ENCODE results near the gene ESR1.

The ESR1 gene

DNA sequence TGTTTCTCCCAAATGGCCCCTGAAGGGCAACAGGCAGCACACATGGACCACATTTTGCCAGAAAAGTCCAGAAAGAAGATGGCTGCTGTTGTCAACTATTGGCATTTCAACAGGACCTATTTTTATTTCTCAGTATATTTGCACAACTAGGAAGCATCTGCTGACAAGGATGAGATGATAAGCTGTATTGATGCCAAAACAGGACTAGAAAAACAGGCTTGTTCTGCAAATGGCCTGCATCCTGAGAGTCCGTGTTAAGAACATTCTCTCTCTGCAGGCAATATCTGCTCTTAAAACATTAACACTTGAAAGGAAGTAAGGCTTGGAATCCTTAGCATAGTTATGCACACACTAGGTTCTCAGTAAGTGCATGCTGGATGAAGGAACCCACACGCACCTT is 283.7 kb downstream of the ESR1 start:
- no peaks in the 10 kb centered on the region for H3K36me3 ChIP-seq (ENCODE audit: insufficient read depth, low read length)
- no peak overlapping the region for H2AFZ ChIP-seq (ENCODE audit: low read length, unreplicated experiment)
- H3K79me2 ChIP-seq (ENCODE audit: control insufficient read depth, insufficient read depth, low read length, unreplicated experiment): no peaks in the 10 kb centered on the region
- H3K4me3 ChIP-seq (ENCODE audit: low read depth, low read length): no peak overlapping the region
- H3K27me3 ChIP-seq (ENCODE audit: insufficient read depth, low read length): no peaks in the 10 kb centered on the region
- H3K27ac ChIP-seq (ENCODE audit: low read depth, low read length): no peak overlapping the region
- peaks cover 50% of the 10 kb centered on the region for H3K4me1 ChIP-seq (ENCODE audit: control insufficient read depth, insufficient read depth, low read length, unreplicated experiment)

DNA sequence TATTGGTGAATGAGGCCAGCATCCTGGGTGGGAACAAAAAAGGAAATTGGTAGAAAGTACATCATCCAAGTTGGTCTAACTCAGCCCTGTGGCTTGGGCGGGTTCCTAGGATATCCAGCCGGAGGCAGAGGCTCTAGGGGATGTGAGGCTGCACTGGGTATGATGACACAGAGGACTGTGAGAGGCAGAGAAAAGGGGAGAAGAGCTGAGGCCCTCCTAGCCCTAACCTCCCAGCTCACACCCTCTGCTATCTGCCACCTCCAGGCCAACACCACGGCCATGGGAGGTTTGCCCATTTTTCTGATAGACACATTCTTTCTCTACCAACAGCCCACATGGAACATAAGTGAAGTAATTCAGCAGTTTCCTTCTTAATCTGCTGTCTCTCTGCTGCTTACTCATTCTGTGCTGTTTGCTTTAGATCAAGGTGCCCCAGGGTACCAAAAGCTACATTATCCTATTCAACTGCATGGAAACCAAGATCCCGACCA is 284.4 kb downstream of the ESR1 start:
- Histone ChIP-seq H3K4me3 (ENCODE audit: low read depth, low read length) (no peak overlapping the region), H2AFZ (ENCODE audit: low read length, unreplicated experiment) (no peak overlapping the region), H3K4me1 (ENCODE audit: control insufficient read depth, insufficient read depth, low read length, unreplicated experiment) (peaks cover 52% of the 10 kb centered on the region), H3K27ac (ENCODE audit: low read depth, low read length) (peak overlapping the region; percentile 35), H3K79me2 (ENCODE audit: control insufficient read depth, insufficient read depth, low read length, unreplicated experiment) (no peaks in the 10 kb centered on the region), H3K27me3 (ENCODE audit: insufficient read depth, low read length) (no peaks in the 10 kb centered on the region), H3K36me3 (ENCODE audit: insufficient read depth, low read length) (no peaks in the 10 kb centered on the region)

DNA sequence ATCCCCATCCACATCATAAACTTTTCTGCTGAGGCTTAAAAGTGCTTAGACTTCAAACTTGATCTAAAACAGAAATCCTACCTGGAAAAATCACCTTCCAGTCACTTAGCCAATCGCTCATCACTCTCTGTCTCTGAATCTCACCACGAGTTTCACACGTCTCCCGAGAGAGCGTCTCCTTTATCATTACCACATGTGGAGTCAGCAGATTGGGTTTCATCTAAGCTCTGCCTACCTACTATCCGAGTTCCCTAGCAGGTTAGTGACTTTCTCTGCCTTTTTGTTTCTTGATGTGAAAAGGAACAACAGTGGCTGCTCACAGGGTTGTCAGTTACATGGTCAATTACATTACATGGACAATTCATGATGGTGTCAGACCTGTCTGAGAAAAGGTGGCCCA is 286.2 kb downstream of the ESR1 start:
- peaks cover 54% of the 10 kb centered on the region for H3K4me1 ChIP-seq (ENCODE audit: control insufficient read depth, insufficient read depth, low read length, unreplicated experiment)
- no peak overlapping the region for H3K4me3 ChIP-seq (ENCODE audit: low read depth, low read length)
- H3K36me3 ChIP-seq (ENCODE audit: insufficient read depth, low read length): no peaks in the 10 kb centered on the region
- H3K27me3 ChIP-seq (ENCODE audit: insufficient read depth, low read length): no peaks in the 10 kb centered on the region
- no peak overlapping the region for H3K27ac ChIP-seq (ENCODE audit: low read depth, low read length)
- H2AFZ ChIP-seq (ENCODE audit: low read length, unreplicated experiment): no peak overlapping the region
- no peaks in the 10 kb centered on the region for H3K79me2 ChIP-seq (ENCODE audit: control insufficient read depth, insufficient read depth, low read length, unreplicated experiment)

DNA sequence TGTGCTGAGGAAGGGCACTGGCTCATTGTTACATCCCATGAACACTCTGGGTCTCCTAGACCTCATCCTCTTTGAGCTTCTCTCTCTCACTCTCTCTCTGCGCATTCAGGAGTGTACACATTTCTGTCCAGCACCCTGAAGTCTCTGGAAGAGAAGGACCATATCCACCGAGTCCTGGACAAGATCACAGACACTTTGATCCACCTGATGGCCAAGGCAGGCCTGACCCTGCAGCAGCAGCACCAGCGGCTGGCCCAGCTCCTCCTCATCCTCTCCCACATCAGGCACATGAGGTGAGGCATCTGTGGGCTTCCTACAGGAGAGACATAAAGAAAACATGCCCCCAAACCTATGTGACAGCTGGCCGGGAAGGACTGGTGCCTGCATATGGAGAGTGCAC is 286.8 kb downstream of the ESR1 start:
- no peaks in the 10 kb centered on the region for H3K79me2 ChIP-seq (ENCODE audit: control insufficient read depth, insufficient read depth, low read length, unreplicated experiment)
- peaks cover 54% of the 10 kb centered on the region for H3K4me1 ChIP-seq (ENCODE audit: control insufficient read depth, insufficient read depth, low read length, unreplicated experiment)
- H3K4me3 ChIP-seq (ENCODE audit: low read depth, low read length): no peak overlapping the region
- H3K27me3 ChIP-seq (ENCODE audit: insufficient read depth, low read length): no peaks in the 10 kb centered on the region
- H3K36me3 ChIP-seq (ENCODE audit: insufficient read depth, low read length): no peaks in the 10 kb centered on the region
- H3K27ac ChIP-seq (ENCODE audit: low read depth, low read length): peak overlapping the region; percentile 67; the same call in 1 of the 2 replicates
- no peak overlapping the region for H2AFZ ChIP-seq (ENCODE audit: low read length, unreplicated experiment)

DNA sequence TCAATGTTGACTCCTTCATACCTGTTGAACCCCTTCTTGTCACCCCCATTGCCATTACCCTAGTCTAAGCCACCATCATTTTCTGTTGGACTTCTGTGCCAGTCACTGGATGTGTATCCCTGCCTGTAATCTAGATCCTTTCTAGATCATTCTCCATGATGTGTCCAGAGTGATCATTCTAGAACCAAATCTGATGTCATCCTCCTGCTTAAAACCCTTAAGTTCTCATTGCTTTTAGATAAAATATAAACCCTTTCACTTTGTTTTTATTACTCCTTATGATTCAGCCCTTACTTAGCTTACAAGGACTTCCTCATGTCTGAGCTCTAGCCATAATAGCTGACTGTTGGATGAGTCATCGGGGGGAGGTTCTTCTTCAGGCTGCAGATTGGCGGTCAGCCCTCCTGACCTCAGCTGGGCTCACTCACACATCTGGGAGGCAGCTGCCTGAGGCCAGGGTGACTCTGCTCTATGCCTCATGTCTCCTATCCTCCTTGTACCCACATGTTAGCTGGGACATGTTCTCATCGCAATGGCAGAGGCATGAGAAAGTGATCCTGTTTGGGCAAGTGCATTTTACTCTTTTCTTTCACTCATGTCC is 287.6 kb downstream of the ESR1 start:
- Histone ChIP-seq H3K79me2 (ENCODE audit: control insufficient read depth, insufficient read depth, low read length, unreplicated experiment) (no peaks in the 10 kb centered on the region), H3K27me3 (ENCODE audit: insufficient read depth, low read length) (no peaks in the 10 kb centered on the region), H3K4me1 (ENCODE audit: control insufficient read depth, insufficient read depth, low read length, unreplicated experiment) (peaks cover 56% of the 10 kb centered on the region), H2AFZ (ENCODE audit: low read length, unreplicated experiment) (no peak overlapping the region), H3K36me3 (ENCODE audit: insufficient read depth, low read length) (no peaks in the 10 kb centered on the region), H3K27ac (ENCODE audit: low read depth, low read length) (peak overlapping the region; percentile 67), H3K4me3 (ENCODE audit: low read depth, low read length) (no peak overlapping the region)

DNA sequence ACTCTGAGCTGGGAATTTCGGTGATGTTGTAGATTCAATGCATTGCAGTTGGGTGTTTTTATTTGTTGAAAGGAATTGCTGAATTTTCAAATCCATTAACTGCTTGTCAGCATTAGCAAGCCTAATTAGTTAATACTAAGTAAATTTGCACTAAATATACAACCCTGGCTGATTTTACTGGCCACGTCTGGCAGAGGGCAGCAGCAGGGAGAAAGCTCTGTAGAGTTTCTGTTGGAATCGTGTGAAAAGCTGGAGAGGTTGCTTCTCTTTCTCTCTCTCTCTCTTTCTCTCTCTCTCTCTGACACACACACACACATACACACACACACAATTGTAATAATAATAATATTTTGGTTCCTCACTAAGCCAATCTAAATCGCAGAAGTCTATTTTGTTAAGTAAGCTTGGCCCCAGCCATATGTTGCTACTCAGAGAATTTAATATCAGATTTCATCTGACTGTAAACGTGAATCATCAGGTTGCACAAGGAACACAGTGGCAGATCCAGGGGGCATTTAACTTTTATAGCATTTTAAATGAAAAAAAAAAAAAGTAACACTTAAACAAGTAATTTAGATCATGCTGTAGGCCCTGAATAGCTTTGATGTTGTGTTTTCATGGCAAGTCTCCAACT is 289.5 kb downstream of the ESR1 start:
- H3K4me1 ChIP-seq (ENCODE audit: control insufficient read depth, insufficient read depth, low read length, unreplicated experiment): peaks cover 54% of the 10 kb centered on the region
- no peaks in the 10 kb centered on the region for H3K79me2 ChIP-seq (ENCODE audit: control insufficient read depth, insufficient read depth, low read length, unreplicated experiment)
- no peaks in the 10 kb centered on the region for H3K36me3 ChIP-seq (ENCODE audit: insufficient read depth, low read length)
- H3K4me3 ChIP-seq (ENCODE audit: low read depth, low read length): no peak overlapping the region
- H3K27me3 ChIP-seq (ENCODE audit: insufficient read depth, low read length): no peaks in the 10 kb centered on the region
- H3K27ac ChIP-seq (ENCODE audit: low read depth, low read length): peak overlapping the region; percentile 65
- H2AFZ ChIP-seq (ENCODE audit: low read length, unreplicated experiment): peak overlapping the region; percentile 31

DNA sequence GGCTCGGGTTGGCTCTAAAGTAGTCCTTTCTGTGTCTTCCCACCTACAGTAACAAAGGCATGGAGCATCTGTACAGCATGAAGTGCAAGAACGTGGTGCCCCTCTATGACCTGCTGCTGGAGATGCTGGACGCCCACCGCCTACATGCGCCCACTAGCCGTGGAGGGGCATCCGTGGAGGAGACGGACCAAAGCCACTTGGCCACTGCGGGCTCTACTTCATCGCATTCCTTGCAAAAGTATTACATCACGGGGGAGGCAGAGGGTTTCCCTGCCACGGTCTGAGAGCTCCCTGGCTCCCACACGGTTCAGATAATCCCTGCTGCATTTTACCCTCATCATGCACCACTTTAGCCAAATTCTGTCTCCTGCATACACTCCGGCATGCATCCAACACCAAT is 291.2 kb downstream of the ESR1 start:
- Histone ChIP-seq H3K27ac (ENCODE audit: low read depth, low read length) (no peak overlapping the region), H3K36me3 (ENCODE audit: insufficient read depth, low read length) (no peaks in the 10 kb centered on the region), H3K27me3 (ENCODE audit: insufficient read depth, low read length) (no peaks in the 10 kb centered on the region), H2AFZ (ENCODE audit: low read length, unreplicated experiment) (no peak overlapping the region), H3K79me2 (ENCODE audit: control insufficient read depth, insufficient read depth, low read length, unreplicated experiment) (no peaks in the 10 kb centered on the region), H3K4me1 (ENCODE audit: control insufficient read depth, insufficient read depth, low read length, unreplicated experiment) (peaks cover 49% of the 10 kb centered on the region), H3K4me3 (ENCODE audit: low read depth, low read length) (no peak overlapping the region)

DNA sequence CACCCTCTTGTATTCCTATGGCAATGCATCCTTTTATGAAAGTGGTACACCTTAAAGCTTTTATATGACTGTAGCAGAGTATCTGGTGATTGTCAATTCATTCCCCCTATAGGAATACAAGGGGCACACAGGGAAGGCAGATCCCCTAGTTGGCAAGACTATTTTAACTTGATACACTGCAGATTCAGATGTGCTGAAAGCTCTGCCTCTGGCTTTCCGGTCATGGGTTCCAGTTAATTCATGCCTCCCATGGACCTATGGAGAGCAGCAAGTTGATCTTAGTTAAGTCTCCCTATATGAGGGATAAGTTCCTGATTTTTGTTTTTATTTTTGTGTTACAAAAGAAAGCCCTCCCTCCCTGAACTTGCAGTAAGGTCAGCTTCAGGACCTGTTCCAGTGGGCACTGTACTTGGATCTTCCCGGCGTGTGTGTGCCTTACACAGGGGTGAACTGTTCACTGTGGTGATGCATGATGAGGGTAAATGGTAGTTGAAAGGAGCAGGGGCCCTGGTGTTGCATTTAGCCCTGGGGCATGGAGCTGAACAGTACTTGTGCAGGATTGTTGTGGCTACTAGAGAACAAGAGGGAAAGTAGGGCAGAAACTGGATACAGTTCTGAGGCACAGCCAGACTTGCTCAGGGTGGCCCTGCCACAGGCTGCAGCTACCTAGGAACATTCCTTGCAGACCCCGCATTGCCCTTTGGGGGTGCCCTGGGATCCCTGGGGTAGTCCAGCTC is 292.1 kb downstream of the ESR1 start:
- Histone ChIP-seq H2AFZ (ENCODE audit: low read length, unreplicated experiment) (peak overlapping the region; percentile 72), H3K4me1 (ENCODE audit: control insufficient read depth, insufficient read depth, low read length, unreplicated experiment) (peaks cover 45% of the 10 kb centered on the region), H3K36me3 (ENCODE audit: insufficient read depth, low read length) (no peaks in the 10 kb centered on the region), H3K27me3 (ENCODE audit: insufficient read depth, low read length) (no peaks in the 10 kb centered on the region), H3K79me2 (ENCODE audit: control insufficient read depth, insufficient read depth, low read length, unreplicated experiment) (no peaks in the 10 kb centered on the region), H3K4me3 (ENCODE audit: low read depth, low read length) (no peak overlapping the region), H3K27ac (ENCODE audit: low read depth, low read length) (no peak overlapping the region; the same call in 1 of the 2 replicates)

DNA sequence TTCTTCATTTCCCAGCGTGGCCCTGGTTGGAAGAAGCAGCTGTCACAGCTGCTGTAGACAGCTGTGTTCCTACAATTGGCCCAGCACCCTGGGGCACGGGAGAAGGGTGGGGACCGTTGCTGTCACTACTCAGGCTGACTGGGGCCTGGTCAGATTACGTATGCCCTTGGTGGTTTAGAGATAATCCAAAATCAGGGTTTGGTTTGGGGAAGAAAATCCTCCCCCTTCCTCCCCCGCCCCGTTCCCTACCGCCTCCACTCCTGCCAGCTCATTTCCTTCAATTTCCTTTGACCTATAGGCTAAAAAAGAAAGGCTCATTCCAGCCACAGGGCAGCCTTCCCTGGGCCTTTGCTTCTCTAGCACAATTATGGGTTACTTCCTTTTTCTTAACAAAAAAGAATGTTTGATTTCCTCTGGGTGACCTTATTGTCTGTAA is 292.7 kb downstream of the ESR1 start:
- H2AFZ ChIP-seq (ENCODE audit: low read length, unreplicated experiment): peak overlapping the region; percentile 72
- H3K27ac ChIP-seq (ENCODE audit: low read depth, low read length): peak overlapping the region; percentile 43
- no peaks in the 10 kb centered on the region for H3K79me2 ChIP-seq (ENCODE audit: control insufficient read depth, insufficient read depth, low read length, unreplicated experiment)

DNA sequence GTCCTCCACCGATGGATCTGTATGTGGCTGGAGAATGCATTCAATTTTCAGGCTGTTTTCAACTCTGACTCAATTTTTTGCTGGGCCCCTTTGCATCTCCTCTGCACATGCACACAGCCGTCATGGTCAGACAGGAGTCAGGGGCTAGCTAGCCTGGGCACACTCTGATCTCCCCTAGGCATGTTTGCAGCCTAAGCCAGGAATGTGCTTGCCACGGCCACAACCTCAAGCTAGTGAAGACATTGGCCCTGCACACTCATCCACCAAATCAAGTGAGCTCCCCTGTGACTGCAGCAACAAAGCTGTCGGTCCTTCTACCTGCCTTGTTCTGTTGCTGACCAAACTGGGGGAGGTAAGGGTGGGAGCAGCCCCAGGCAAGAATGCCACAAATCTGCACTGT is 300.5 kb downstream of the ESR1 start:
- Histone ChIP-seq H3K27ac (ENCODE audit: low read depth, low read length) (no peak overlapping the region), H3K4me3 (ENCODE audit: low read depth, low read length) (no peak overlapping the region), H3K27me3 (ENCODE audit: insufficient read depth, low read length) (no peaks in the 10 kb centered on the region), H2AFZ (ENCODE audit: low read length, unreplicated experiment) (no peak overlapping the region), H3K4me1 (ENCODE audit: control insufficient read depth, insufficient read depth, low read length, unreplicated experiment) (peaks cover 4% of the 10 kb centered on the region), H3K36me3 (ENCODE audit: insufficient read depth, low read length) (no peaks in the 10 kb centered on the region), H3K79me2 (ENCODE audit: control insufficient read depth, insufficient read depth, low read length, unreplicated experiment) (no peaks in the 10 kb centered on the region)

More for the DNA sequence above, 292.7 kb downstream of the ESR1 start:
- Histone ChIP-seq H3K36me3 (ENCODE audit: insufficient read depth, low read length) (no peaks in the 10 kb centered on the region), H3K4me1 (ENCODE audit: control insufficient read depth, insufficient read depth, low read length, unreplicated experiment) (peaks cover 42% of the 10 kb centered on the region), H3K4me3 (ENCODE audit: low read depth, low read length) (0 out of 2 replicates have a peak overlapping the region, but pooled peaks have one; percentile 3), H3K27me3 (ENCODE audit: insufficient read depth, low read length) (no peaks in the 10 kb centered on the region)
